ENCODE data around the gene DHX40.

Gene DHX40

DNA sequence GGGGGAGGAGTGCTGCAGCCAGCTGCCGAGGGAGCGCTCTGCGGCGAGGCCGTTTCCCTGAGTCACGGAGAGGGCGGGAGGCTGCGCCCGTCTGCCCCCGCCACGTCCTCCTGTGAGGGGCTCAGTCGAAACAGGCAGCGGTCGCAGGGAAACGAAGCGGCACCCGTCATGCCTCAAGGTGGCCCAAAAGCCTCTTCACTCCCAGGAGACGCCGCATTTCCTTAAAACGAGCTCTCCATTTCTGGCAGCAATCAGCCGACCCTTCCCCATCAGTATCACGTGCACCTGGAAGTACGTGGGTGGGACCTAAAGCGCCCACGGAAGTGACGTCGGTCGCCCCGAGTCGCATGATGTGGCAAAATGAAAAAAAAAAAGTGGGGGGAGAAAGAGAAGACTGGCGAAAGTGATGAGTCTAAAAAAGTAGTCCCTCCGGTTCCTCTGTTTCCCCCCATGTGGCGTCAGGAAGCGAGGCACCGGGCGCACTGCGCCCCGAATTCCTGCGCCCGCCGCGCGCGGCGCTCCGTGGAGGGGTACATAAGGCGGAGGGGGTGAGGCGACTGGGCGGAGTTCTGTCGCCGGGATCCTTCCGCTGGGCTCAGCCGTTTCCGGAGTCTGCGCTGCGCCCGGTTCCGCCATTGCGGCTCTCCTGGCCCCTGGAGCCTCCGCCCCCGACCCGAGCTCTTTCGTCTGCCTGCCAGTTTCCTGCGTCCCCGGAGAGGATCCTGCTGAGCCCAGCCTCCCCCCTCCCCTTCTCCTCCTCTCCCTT, 54.1 kb downstream of the DHX40 start, which contains the start of gene CLTC:
Gene CLTC, plus strand, starts transcription at position 598 of the 766 bp plus-strand sequence. CDS start 237 bp downstream, outside the sequence.
- Histone ChIP-seq H3K27ac (ENCODE audit: low read length) (peak within 1 kb of the TSS; percentile 94), H3K4me3 (ENCODE audit: low read length) (peak within 1 kb of the TSS; percentile 95), H3K9me3 (ENCODE audit: control insufficient read depth, low read depth, low read length) (no peaks in the 10 kb centered on the region), H3K4me1 (ENCODE audit: control insufficient read depth, low read depth, low read length) (peaks cover 23% of the 10 kb centered on the region), H3K36me3 (ENCODE audit: control insufficient read depth, low read depth, low read length) (no peaks in the 10 kb centered on the region), H3K9ac (ENCODE audit: low read length) (peak within 1 kb of the TSS; percentile 88), H3K27me3 (ENCODE audit: control insufficient read depth, insufficient read depth, low read length) (no peaks in the 10 kb centered on the region)

DNA sequence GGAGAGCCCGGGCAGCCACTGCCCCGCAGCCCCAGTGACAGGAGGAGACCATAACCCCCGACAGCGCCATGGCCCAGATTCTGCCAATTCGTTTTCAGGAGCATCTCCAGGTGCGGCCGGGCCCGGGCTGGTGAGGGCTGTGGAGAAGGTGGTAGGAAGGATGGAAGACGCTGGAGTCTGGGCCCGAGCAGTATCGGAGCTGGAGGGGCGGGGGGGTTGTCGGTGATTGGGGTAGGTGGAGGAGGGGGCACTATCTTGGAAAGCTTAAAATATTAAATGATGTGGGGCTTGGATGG, 54.6 kb downstream of the DHX40 start:
- peaks cover 23% of the 10 kb centered on the region for H3K4me1 ChIP-seq (ENCODE audit: control insufficient read depth, low read depth, low read length)
- no peaks in the 10 kb centered on the region for H3K36me3 ChIP-seq (ENCODE audit: control insufficient read depth, low read depth, low read length)
- no peaks in the 10 kb centered on the region for H3K9me3 ChIP-seq (ENCODE audit: control insufficient read depth, low read depth, low read length)
- H3K9ac ChIP-seq (ENCODE audit: low read length), result peak overlapping the region; percentile 88
- H3K27ac ChIP-seq (ENCODE audit: low read length), result peak overlapping the region; percentile 94
- H3K4me3 ChIP-seq (ENCODE audit: low read length), result peak overlapping the region; percentile 95
- H3K27me3 ChIP-seq (ENCODE audit: control insufficient read depth, insufficient read depth, low read length), result no peaks in the 10 kb centered on the region

DNA sequence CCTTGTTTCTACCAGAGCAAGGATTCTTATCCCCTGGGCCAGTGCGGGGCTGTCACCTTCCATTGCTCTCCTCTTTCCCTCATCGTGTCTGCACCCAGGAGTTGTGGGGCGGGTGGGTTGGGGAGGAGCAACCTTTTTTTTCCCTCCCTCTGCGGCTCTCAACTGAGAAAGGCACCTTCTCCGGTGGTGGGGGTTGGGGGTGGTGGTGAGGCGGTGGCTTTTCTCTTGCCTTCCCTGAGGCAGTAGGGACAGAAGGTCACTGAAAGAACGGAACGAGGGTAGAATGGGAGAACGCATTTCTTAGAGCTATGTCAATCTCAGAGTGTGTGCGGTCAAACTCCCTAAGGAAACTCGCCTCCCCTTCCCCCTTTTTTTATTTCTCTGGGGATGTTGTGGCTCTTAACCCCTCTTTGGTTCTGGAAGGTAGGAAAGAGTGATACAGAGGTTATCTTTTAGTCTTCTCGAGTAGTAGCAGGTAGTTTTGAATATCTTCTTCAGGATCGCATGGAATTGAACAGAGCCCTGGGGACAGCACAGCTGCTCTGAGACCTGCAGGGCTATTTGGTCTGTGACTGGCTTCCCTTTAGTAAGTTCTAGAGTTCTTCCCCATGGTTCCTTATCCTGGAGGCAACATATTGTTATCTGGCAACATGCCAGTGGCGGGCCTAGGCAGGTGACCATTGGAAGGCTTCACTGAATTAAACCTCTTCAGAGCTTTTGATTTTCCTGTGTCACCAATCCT, 55.3 kb downstream of the DHX40 start:
- Histone ChIP-seq H3K4me3 (ENCODE audit: low read length) (peak overlapping the region; percentile 95), H3K4me1 (ENCODE audit: control insufficient read depth, low read depth, low read length) (peaks cover 23% of the 10 kb centered on the region), H3K9ac (ENCODE audit: low read length) (peak overlapping the region; percentile 88), H3K9me3 (ENCODE audit: control insufficient read depth, low read depth, low read length) (no peaks in the 10 kb centered on the region), H3K36me3 (ENCODE audit: control insufficient read depth, low read depth, low read length) (no peaks in the 10 kb centered on the region), H3K27ac (ENCODE audit: low read length) (no peak overlapping the region), H3K27me3 (ENCODE audit: control insufficient read depth, insufficient read depth, low read length) (no peaks in the 10 kb centered on the region)

DNA sequence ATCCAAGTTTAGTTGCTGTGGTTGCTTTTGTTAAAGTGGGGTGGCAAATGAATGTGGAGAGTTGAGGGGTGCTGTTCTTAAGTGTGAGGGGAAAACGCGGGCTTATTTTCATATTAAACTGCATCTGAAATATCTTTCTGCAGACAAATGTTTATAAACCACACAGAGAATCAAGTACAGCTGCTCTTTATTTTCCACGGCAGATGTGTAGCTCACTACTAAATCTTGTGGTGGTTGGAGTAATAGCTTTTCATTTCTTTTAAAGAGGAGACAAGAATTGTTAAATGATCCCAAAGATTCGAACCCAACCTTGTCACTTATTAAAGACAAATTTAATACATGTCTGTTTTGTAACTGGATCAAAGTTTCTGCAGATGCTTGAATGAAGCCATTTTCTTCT, 56.4 kb downstream of the DHX40 start:
- H3K27ac ChIP-seq (ENCODE audit: low read length), result no peak overlapping the region
- peaks cover 23% of the 10 kb centered on the region for H3K4me1 ChIP-seq (ENCODE audit: control insufficient read depth, low read depth, low read length)
- H3K4me3 ChIP-seq (ENCODE audit: low read length), result peak overlapping the region; percentile 95
- H3K9ac ChIP-seq (ENCODE audit: low read length), result peak overlapping the region; percentile 58
- H3K27me3 ChIP-seq (ENCODE audit: control insufficient read depth, insufficient read depth, low read length), result no peaks in the 10 kb centered on the region
- no peaks in the 10 kb centered on the region for H3K9me3 ChIP-seq (ENCODE audit: control insufficient read depth, low read depth, low read length)
- no peaks in the 10 kb centered on the region for H3K36me3 ChIP-seq (ENCODE audit: control insufficient read depth, low read depth, low read length)

DNA sequence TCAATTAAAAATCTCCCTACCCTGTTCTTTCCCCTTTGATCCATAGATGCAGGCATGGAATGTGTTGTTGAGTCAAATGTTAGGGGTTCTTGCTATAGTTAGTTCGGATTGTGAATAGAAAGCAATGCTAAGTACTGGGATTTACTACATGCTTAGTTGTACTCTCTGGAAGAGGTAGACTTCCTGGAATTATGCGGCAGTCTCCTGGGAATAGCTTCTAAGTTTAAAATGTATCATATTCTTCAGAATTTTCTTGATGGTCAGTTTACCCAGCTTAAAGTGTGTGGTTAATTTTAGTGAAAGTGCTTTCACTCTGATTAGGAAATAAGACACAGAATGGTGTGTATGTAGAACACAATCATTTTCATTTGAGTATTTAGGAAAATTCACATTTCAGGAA, 57.7 kb downstream of the DHX40 start:
- Histone ChIP-seq H3K27ac (ENCODE audit: low read length) (no peak overlapping the region), H3K4me3 (ENCODE audit: low read length) (peak overlapping the region; percentile 95), H3K27me3 (ENCODE audit: control insufficient read depth, insufficient read depth, low read length) (no peaks in the 10 kb centered on the region), H3K4me1 (ENCODE audit: control insufficient read depth, low read depth, low read length) (peaks cover 16% of the 10 kb centered on the region), H3K36me3 (ENCODE audit: control insufficient read depth, low read depth, low read length) (no peaks in the 10 kb centered on the region), H3K9me3 (ENCODE audit: control insufficient read depth, low read depth, low read length) (no peaks in the 10 kb centered on the region), H3K9ac (ENCODE audit: low read length) (no peak overlapping the region)

DNA sequence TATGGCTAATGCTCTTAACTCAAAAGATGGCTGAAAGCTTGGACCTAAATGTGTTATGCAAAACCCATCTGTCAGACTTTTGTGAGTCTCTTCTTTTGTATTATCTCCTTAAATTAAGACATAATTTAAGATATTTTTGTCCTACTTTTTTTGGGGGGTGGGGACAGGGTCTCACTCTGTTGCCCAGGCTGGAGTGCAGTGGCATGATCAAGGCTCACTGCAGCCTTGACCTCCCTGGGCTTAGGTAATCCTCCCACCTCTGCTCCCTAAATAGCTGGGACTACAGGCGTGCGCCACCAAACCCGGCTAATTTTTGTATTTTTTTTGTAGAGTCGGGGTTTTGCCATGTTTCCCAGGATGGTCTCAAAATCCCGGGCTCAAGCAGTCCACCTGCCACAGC, 61.3 kb downstream of the DHX40 start:
- Histone ChIP-seq H3K4me3 (ENCODE audit: low read length) (no peak overlapping the region), H3K4me1 (ENCODE audit: control insufficient read depth, low read depth, low read length) (peaks cover 9% of the 10 kb centered on the region), H3K27ac (ENCODE audit: low read length) (no peak overlapping the region), H3K9me3 (ENCODE audit: control insufficient read depth, low read depth, low read length) (no peaks in the 10 kb centered on the region), H3K36me3 (ENCODE audit: control insufficient read depth, low read depth, low read length) (no peaks in the 10 kb centered on the region), H3K9ac (ENCODE audit: low read length) (no peak overlapping the region), H3K27me3 (ENCODE audit: control insufficient read depth, insufficient read depth, low read length) (no peaks in the 10 kb centered on the region)

DNA sequence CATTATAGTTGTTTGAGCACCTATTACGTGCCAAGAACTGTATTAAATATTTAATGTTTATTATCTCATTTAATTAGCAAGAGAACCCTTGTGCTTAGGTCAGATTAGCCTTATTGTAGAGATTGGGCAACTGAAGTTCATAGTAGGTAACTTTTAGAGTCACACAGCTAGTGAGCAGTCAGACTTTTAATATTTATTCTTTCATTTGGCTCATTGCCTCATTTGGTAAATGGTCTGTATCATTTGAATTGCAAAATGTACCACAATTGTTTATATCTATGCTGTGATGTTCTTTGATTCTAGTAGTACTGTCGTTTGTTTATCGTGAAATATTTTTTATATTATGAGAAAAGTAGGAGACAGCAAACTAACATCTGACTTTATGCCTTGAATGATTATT, 61.9 kb downstream of the DHX40 start:
- Histone ChIP-seq H3K36me3 (ENCODE audit: control insufficient read depth, low read depth, low read length) (no peaks in the 10 kb centered on the region), H3K27ac (ENCODE audit: low read length) (no peak overlapping the region), H3K4me3 (ENCODE audit: low read length) (no peak overlapping the region), H3K9me3 (ENCODE audit: control insufficient read depth, low read depth, low read length) (no peaks in the 10 kb centered on the region), H3K27me3 (ENCODE audit: control insufficient read depth, insufficient read depth, low read length) (no peaks in the 10 kb centered on the region), H3K9ac (ENCODE audit: low read length) (no peak overlapping the region), H3K4me1 (ENCODE audit: control insufficient read depth, low read depth, low read length) (peaks cover 8% of the 10 kb centered on the region)

DNA sequence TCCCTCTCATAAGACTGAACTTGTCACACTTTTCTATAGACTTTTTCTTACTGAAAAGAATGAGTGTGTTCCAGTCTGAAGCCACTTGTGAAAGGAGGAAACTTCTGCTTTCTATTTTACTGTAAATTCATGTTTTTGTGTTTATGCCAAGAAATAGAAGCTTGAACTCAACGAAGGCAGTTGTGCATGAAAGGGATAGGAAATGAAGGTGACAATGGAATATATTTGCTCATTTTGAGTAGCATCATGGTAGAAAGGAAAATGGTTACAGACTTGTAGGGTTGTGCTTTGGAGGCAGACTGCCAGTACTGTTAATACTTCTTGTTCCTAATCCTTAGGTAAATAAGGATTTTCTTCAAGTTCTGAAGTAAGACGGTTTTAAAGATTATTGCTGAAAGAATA, 62.4 kb downstream of the DHX40 start:
- no peak overlapping the region for H3K4me3 ChIP-seq (ENCODE audit: low read length)
- no peaks in the 10 kb centered on the region for H3K36me3 ChIP-seq (ENCODE audit: control insufficient read depth, low read depth, low read length)
- no peaks in the 10 kb centered on the region for H3K27me3 ChIP-seq (ENCODE audit: control insufficient read depth, insufficient read depth, low read length)
- H3K4me1 ChIP-seq (ENCODE audit: control insufficient read depth, low read depth, low read length), result peaks cover 6% of the 10 kb centered on the region
- H3K9me3 ChIP-seq (ENCODE audit: control insufficient read depth, low read depth, low read length), result no peaks in the 10 kb centered on the region
- no peak overlapping the region for H3K27ac ChIP-seq (ENCODE audit: low read length)
- no peak overlapping the region for H3K9ac ChIP-seq (ENCODE audit: low read length)

DNA sequence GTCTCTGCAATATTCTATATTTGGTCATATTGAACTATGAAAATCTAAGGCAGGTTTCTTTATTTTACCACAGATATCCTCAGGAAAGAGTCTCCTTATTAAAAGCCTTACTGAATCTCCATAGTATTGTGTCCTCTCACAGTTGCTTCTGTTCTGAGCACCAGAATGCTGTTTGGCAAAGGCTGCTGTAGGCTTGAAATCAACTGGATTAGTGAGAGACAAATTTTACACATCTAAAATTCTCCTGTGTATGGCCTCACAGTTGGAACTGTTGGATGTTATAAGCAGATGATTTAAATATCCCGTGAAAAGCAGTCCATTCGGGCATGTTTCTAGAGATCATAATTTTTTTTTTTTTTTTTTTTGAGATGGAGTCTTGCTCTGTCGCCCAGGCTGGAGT, 63.8 kb downstream of the DHX40 start:
- H3K27me3 ChIP-seq (ENCODE audit: control insufficient read depth, insufficient read depth, low read length), result no peaks in the 10 kb centered on the region
- no peaks in the 10 kb centered on the region for H3K36me3 ChIP-seq (ENCODE audit: control insufficient read depth, low read depth, low read length)
- no peak overlapping the region for H3K4me3 ChIP-seq (ENCODE audit: low read length)
- H3K9ac ChIP-seq (ENCODE audit: low read length), result no peak overlapping the region
- H3K27ac ChIP-seq (ENCODE audit: low read length), result no peak overlapping the region
- H3K4me1 ChIP-seq (ENCODE audit: control insufficient read depth, low read depth, low read length), result peaks cover 2% of the 10 kb centered on the region
- H3K9me3 ChIP-seq (ENCODE audit: control insufficient read depth, low read depth, low read length), result no peaks in the 10 kb centered on the region

DNA sequence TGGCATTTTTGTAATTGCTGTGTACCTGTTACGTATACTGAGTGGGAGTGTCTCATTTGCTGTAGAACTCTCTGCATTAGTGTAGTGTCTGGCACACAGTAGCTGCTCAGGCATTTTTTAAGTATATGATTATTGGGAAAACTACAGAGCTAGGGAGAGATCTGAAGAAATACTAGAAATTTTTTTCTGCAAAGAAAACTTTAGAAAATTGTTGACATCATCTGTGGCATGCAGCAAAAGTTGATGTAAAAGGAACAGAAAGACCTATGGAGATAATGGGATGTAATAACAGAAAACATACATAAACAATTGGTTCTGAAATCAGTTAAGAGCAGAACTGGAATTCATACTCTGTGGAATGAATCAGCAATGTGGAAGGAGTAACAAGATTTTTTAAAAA, 65.9 kb downstream of the DHX40 start:
- Histone ChIP-seq H3K9ac (ENCODE audit: low read length) (no peak overlapping the region), H3K9me3 (ENCODE audit: control insufficient read depth, low read depth, low read length) (no peaks in the 10 kb centered on the region), H3K27ac (ENCODE audit: low read length) (no peak overlapping the region), H3K27me3 (ENCODE audit: control insufficient read depth, insufficient read depth, low read length) (no peaks in the 10 kb centered on the region), H3K4me1 (ENCODE audit: control insufficient read depth, low read depth, low read length) (peaks cover 9% of the 10 kb centered on the region), H3K36me3 (ENCODE audit: control insufficient read depth, low read depth, low read length) (no peaks in the 10 kb centered on the region), H3K4me3 (ENCODE audit: low read length) (no peak overlapping the region)

DNA sequence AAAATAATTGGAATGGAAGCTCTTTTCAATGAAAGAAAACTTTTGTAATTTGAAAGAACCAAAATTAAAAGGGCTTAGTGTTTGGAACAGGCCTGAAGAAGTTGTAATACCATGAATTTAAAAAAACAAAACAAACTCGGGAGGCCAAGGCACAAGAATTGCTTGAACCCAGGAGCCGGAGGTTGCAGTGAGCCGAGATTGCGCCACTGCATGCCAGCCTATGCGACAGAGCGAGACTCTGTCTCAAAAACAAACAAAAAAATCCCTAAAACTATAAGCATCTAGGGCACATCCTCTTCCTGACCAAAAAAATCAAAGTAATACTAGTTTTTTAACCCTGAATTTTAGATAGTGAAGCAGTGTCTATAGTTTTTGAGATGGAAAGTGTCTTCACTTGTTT, 67.0 kb downstream of the DHX40 start:
- H3K4me3 ChIP-seq (ENCODE audit: low read length), result no peak overlapping the region
- H3K9ac ChIP-seq (ENCODE audit: low read length), result no peak overlapping the region
- no peaks in the 10 kb centered on the region for H3K27me3 ChIP-seq (ENCODE audit: control insufficient read depth, insufficient read depth, low read length)
- no peaks in the 10 kb centered on the region for H3K36me3 ChIP-seq (ENCODE audit: control insufficient read depth, low read depth, low read length)
- no peaks in the 10 kb centered on the region for H3K9me3 ChIP-seq (ENCODE audit: control insufficient read depth, low read depth, low read length)
- H3K27ac ChIP-seq (ENCODE audit: low read length), result no peak overlapping the region
- H3K4me1 ChIP-seq (ENCODE audit: control insufficient read depth, low read depth, low read length), result peaks cover 9% of the 10 kb centered on the region

Data from iPS-18a (cell line).